Measurements from ENCODE around the gene SH3RF1.

GRCh38 chr4:169184236-169184635 lies 86.5 kb downstream of the SH3RF1 start:
- no peak for TF ChIP-seq CTCF (IDR thresholded peaks at IDR 0.05)
- TF ChIP-seq POLR2A (IDR thresholded peaks at IDR 0.05), result no peak
- TF ChIP-seq EP300 (IDR thresholded peaks at IDR 0.05), result no peak
